ENCODE measurements around the gene OSBPL2.

DNA sequence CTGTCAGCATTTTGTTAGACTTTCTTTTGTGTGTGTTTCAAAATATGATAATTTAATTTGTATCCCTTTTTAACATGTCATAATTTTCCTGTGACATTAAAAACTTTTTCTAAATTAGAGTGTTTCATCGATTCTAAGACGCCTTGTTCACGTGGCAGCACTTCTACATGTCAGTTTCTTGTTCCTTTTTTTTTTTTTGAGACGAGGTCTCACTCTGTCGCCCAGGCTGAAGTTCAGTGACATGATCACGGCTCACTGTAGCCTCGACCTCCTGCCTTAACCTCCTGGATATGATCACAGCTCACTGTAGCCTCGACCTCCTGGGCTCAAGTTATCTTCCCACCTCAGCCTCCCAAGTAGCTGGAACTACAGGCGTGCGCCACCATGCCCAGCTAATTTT, 36.9 kb downstream of the OSBPL2 start:
- TF ChIP-seq CTCF (conservative IDR thresholded peaks at IDR 0.05 in 1 of 2, IDR thresholded peaks at IDR 0.05 in 1 of 2; ENCODE audit: low read depth in 1 of 2, low read length in 2 of 2) = no peak
- no peak for TF ChIP-seq EZH2 (IDR thresholded peaks at IDR 0.05; ENCODE audit: low read length, missing control alignments)
